Measurements from ENCODE around the gene STX10.

The STX10 gene

GRCh38 chr19:13150187-13150930, at the start of gene STX10, which contains the start of gene IER2:
TSS of gene STX10 (minus strand) at chr19:13150375. CDS start at chr19:13150173, 202 bp downstream.
TSS of gene IER2 (plus strand) at chr19:13150411. CDS start at chr19:13153187, 2,776 bp downstream.
- H3K4me2 ChIP-seq (ENCODE audit: low read length), result peak within 1 kb of the TSS; percentile 92
- TF ChIP-seq, protein P1, sequence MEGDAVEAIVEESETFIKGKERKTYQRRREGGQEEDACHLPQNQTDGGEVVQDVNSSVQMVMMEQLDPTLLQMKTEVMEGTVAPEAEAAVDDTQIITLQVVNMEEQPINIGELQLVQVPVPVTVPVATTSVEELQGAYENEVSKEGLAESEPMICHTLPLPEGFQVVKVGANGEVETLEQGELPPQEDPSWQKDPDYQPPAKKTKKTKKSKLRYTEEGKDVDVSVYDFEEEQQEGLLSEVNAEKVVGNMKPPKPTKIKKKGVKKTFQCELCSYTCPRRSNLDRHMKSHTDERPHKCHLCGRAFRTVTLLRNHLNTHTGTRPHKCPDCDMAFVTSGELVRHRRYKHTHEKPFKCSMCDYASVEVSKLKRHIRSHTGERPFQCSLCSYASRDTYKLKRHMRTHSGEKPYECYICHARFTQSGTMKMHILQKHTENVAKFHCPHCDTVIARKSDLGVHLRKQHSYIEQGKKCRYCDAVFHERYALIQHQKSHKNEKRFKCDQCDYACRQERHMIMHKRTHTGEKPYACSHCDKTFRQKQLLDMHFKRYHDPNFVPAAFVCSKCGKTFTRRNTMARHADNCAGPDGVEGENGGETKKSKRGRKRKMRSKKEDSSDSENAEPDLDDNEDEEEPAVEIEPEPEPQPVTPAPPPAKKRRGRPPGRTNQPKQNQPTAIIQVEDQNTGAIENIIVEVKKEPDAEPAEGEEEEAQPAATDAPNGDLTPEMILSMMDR (IDR thresholded peaks at IDR 0.05; ENCODE audit: low read length), result peak; percentile 56
- no peak for TF ChIP-seq EZH2 (IDR thresholded peaks at IDR 0.05; ENCODE audit: borderline replicate concordance, low read length)
- no peak within 1 kb of the TSS for H2AFZ ChIP-seq (ENCODE audit: low read length)
- H3K27ac ChIP-seq (ENCODE audit: low read depth, low read length, poor library complexity, severe bottlenecking), result peak within 1 kb of the TSS; percentile 77
- peaks cover 6% of the 10 kb centered on the region for H3K36me3 ChIP-seq (ENCODE audit: insufficient read depth, low read length)
- no peaks in the 10 kb centered on the region for H3F3A ChIP-seq (ENCODE audit: insufficient read depth, low read length)
- H3K4me3 ChIP-seq (ENCODE audit: low read depth, low read length, poor library complexity, severe bottlenecking), result peak within 1 kb of the TSS; percentile 90
- H4K20me1 ChIP-seq (ENCODE audit: insufficient read depth, low read length), result no peaks in the 10 kb centered on the region
- peaks cover 38% of the 10 kb centered on the region for H3K4me1 ChIP-seq (ENCODE audit: insufficient read depth, low read length, severe bottlenecking)
- H3K9ac ChIP-seq (ENCODE audit: low read length), result peak within 1 kb of the TSS; percentile 92
- H3K9me3 ChIP-seq (ENCODE audit: low read length), result no peaks in the 10 kb centered on the region
- no peaks in the 10 kb centered on the region for H3K79me2 ChIP-seq (ENCODE audit: insufficient read depth, low read length)
- H3K27me3 ChIP-seq (ENCODE audit: insufficient read depth, low read length), result no peaks in the 10 kb centered on the region
- H3K9me2 ChIP-seq (ENCODE audit: low read depth, low read length), result no peaks in the 10 kb centered on the region

DNA sequence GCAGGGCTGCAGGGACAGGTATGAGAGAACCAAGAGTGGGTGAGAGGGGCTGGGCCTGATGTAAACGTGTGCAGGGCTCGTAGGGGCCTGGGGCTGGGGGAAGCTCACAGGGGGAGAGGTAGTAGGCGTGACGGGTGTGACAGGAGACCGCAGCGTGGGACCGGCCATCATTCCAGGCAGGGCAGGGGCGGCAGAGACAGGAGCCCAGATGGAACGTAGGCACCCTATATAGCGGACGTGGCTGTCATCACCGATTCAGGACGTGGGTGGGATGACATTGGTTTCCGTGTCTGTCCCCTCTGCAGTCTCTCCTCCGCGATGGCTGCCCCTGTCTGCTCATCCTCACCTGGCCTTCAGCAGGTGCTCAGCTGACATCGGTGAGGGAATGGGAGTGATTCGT, 48.5 kb upstream of the STX10 start:
- TF ChIP-seq, protein P1 (IDR thresholded peaks at IDR 0.05; ENCODE audit: low read length), result no peak
- Histone ChIP-seq H3K36me3 (ENCODE audit: insufficient read depth, low read length) (no peaks in the 10 kb centered on the region), H3K4me3 (ENCODE audit: low read depth, low read length, poor library complexity, severe bottlenecking) (no peak overlapping the region), H2AFZ (ENCODE audit: low read length) (no peak overlapping the region), H3F3A (ENCODE audit: insufficient read depth, low read length) (no peaks in the 10 kb centered on the region), H3K4me2 (ENCODE audit: low read length) (no peak overlapping the region), H3K27ac (ENCODE audit: low read depth, low read length, poor library complexity, severe bottlenecking) (no peak overlapping the region), H4K20me1 (ENCODE audit: insufficient read depth, low read length) (no peaks in the 10 kb centered on the region), H3K27me3 (ENCODE audit: insufficient read depth, low read length) (no peaks in the 10 kb centered on the region; the same call in 1 of the 2 replicates), H3K79me2 (ENCODE audit: insufficient read depth, low read length) (no peaks in the 10 kb centered on the region), H3K9ac (ENCODE audit: low read length) (no peak overlapping the region), H3K4me1 (ENCODE audit: insufficient read depth, low read length, severe bottlenecking) (no peaks in the 10 kb centered on the region), H3K9me2 (ENCODE audit: low read depth, low read length) (no peaks in the 10 kb centered on the region), H3K9me3 (ENCODE audit: low read length) (no peaks in the 10 kb centered on the region)

DNA sequence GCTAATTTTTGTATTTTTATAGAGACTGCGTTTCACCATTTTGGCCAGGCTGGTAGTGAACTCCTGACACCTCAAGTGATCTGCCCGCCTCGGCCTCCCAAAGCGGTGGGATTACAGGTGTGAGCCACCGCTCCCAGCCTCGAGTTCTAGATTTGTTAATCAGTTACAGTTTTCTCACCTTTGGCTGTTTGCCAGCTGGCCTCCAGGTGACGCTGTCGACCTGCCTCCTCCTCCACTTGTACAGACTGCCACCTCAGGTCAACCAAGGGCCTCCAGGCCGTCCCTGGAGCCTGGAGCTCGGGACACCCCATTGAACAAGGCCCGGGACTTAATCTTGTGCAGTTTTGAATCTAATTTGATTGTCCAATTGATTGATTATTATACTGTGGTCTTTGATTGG, 45.5 kb upstream of the STX10 start:
- TF ChIP-seq, protein P1 (IDR thresholded peaks at IDR 0.05; ENCODE audit: low read length), result peak; percentile 76
- no peak for TF ChIP-seq EZH2 (IDR thresholded peaks at IDR 0.05; ENCODE audit: borderline replicate concordance, low read length)
- Histone ChIP-seq H3K79me2 (ENCODE audit: insufficient read depth, low read length) (no peaks in the 10 kb centered on the region), H3K9ac (ENCODE audit: low read length) (no peak overlapping the region), H3K4me3 (ENCODE audit: low read depth, low read length, poor library complexity, severe bottlenecking) (no peak overlapping the region), H2AFZ (ENCODE audit: low read length) (no peak overlapping the region), H3K4me1 (ENCODE audit: insufficient read depth, low read length, severe bottlenecking) (no peaks in the 10 kb centered on the region), H3K36me3 (ENCODE audit: insufficient read depth, low read length) (no peaks in the 10 kb centered on the region), H4K20me1 (ENCODE audit: insufficient read depth, low read length) (no peaks in the 10 kb centered on the region), H3K9me2 (ENCODE audit: low read depth, low read length) (no peaks in the 10 kb centered on the region), H3K4me2 (ENCODE audit: low read length) (no peak overlapping the region), H3K9me3 (ENCODE audit: low read length) (no peaks in the 10 kb centered on the region), H3K27ac (ENCODE audit: low read depth, low read length, poor library complexity, severe bottlenecking) (no peak overlapping the region), H3F3A (ENCODE audit: insufficient read depth, low read length) (no peaks in the 10 kb centered on the region), H3K27me3 (ENCODE audit: insufficient read depth, low read length) (no peaks in the 10 kb centered on the region; the same call in 1 of the 2 replicates)
